ENCODE results near the gene HSPA4.
A peak's percentile ranks its signal among the peaks of the same experiment; 100 is the strongest.

DNA sequence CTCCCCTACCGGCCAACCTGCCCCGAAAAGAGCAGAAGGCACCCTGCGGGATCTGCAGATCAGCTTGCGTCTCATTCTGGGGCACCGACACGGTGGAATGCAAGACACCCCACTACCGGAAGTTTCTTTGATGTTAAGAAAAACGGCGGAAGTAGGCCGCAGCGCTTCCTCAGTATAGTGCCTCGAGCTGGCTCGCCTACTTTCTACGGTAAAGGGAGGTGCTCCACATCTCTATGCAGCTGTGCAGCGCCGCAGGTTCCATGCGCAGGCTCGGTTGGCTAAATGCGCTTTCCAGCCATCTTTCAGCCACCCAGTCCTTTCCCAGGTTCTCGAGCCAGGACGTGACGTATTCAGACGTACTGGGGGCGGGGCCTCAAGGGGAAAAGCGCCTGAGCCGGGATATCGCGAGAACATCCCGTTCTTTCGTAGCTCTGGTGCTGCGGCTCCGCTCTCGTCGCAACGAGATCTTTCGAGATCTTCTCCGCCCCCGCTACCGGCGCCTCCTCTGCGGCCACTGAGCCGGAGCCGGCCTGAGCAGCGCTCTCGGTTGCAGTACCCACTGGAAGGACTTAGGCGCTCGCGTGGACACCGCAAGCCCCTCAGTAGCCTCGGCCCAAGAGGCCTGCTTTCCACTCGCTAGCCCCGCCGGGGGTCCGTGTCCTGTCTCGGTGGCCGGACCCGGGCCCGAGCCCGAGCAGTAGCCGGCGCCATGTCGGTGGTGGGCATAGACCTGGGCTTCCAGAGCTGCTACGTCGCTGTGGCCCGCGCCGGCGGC lies at the start of gene HSPA4:
- peak; percentile 99 for TF ChIP-seq TAF1 (IDR thresholded peaks at IDR 0.05; ENCODE audit: low read depth)
- TF ChIP-seq POLR2AphosphoS5 (IDR thresholded peaks at IDR 0.05), result peak; percentile 98
- TF ChIP-seq REST (IDR thresholded peaks at IDR 0.05; ENCODE audit: borderline replicate concordance), result peak; percentile 96
- TF ChIP-seq CTCF (IDR thresholded peaks at IDR 0.05; ENCODE audit: poor library complexity, severe bottlenecking), result no peak
- no peak for TF ChIP-seq EZH2 (IDR thresholded peaks at IDR 0.05; ENCODE audit: borderline replicate concordance, insufficient read depth, low read length, poor library complexity, severe bottlenecking)
- peak; percentile 70 for TF ChIP-seq MXI1 (conservative IDR thresholded peaks at IDR 0.05; ENCODE audit: poor library complexity, severe bottlenecking)
- no peak for TF ChIP-seq RAD21 (conservative IDR thresholded peaks at IDR 0.05)
- TF ChIP-seq EP300 (conservative IDR thresholded peaks at IDR 0.05; ENCODE audit: poor library complexity, severe bottlenecking), result peak; percentile 50
- TF ChIP-seq SMC3 (conservative IDR thresholded peaks at IDR 0.05; ENCODE audit: poor library complexity), result no peak

All from neural cell (in vitro differentiated cells).